HCT116 (cell line): ENCODE data around the gene PRMT7. TPM values are rescaled to one million over a fixed set of nuclear protein-coding genes. Genes with fewer than 3 reads are reported as not detected.

ENCODE experiments used
- ATAC-seq: fragments of 200-7000 bp; cut with Tn5 transposase; 2 replicates; pipeline ENCODE4 v1.9.1; 2020; ENCODE audit warnings: mild to moderate bottlenecking, moderate library complexity
- BruUV-seq: library from RNA; stranded (reverse); fragments of 400-500 nt; replicated peaks from 2 replicates; lab custom pipeline; 2021; lab: Mats Ljungman, UMichigan
- CTCF ChIA-PET: fragments of 300-600 bp; sonication (Branson Sonifier 250); formaldehyde crosslinking; loops from one replicate; lab custom pipeline; 2021; ENCODE audit warnings: antibody characterized with exemption; lab: Charles Lee
- POLR2A ChIA-PET: fragments of 300-600, 350-600 bp; sonication (Branson Sonifier 250); formaldehyde crosslinking; loops from one replicate; lab custom pipeline; 2021; ENCODE audit warnings: antibody characterized with exemption; lab: Charles Lee
- RAD21 ChIA-PET, 2 experiments: fragments of 300-600 bp; sonication (Branson Sonifier 250); formaldehyde crosslinking; loops; one replicate each; lab custom pipeline; 2023; ENCODE audit warnings: low total read pairs in 2 of 2; ENCODE audit not compliant: uncharacterized antibody in 2 of 2, unreplicated experiment in 2 of 2, low non-redundant PET in 1 of 2; lab: Charles Lee
- DNase-seq: peaks from one replicate; pipeline ENCODE4 v3.0.0-alpha.2; 2010; ENCODE audit warnings: low read depth, low spot score
- H2AFZ ChIP-seq: fragments of 200-600 bp; shearing (Covaris generic), sonication (generic); 2 replicates; pipeline ENCODE4 v1.6.1; 2017; ENCODE audit warnings: low read depth, mixed run types, mixed read lengths, antibody characterized with exemption, low read length; ENCODE audit not compliant: poor library complexity, severe bottlenecking
- H3K27ac ChIP-seq: 2 replicates; pipeline ENCODE4 v1.5.1; 2012; ENCODE audit warnings: low read depth, low read length
- H3K27me3 ChIP-seq: fragments of 200-600 bp; sonication (generic); 2 replicates; pipeline ENCODE4 v1.6.1; 2016; ENCODE audit warnings: mixed run types, low read length, mixed read lengths; ENCODE audit not compliant: insufficient read depth
- H3K36me3 ChIP-seq, 2 experiments: fragments of 200-500 bp in 1 of 2; fragments of 200-600 bp in 1 of 2; sonication (Bioruptor generic) in 1 of 2; sonication (generic) in 1 of 2; 2 replicates each; pipeline versions ENCODE4 v1.5.1 to v1.6.1; 2014 to 2016; ENCODE audit warnings: low read length in 2 of 2, inconsistent platforms in 1 of 2, mixed read lengths in 1 of 2, mixed run types in 1 of 2; ENCODE audit not compliant: insufficient read depth in 2 of 2, control insufficient read depth in 1 of 2
- H3K4me1 ChIP-seq, 2 experiments: fragments of 200-600 bp in 1 of 2; sonication (generic) in 1 of 2; 2 replicates each; pipeline versions ENCODE4 v1.5.1 to v1.6.1; 2012 to 2017; ENCODE audit warnings: low read length in 2 of 2, inconsistent platforms in 1 of 2, mild to moderate bottlenecking in 1 of 2, mixed read lengths in 1 of 2, mixed run types in 1 of 2, moderate library complexity in 1 of 2; ENCODE audit not compliant: insufficient read depth in 2 of 2, control insufficient read depth in 1 of 2
- H3K4me2 ChIP-seq: fragments of 200-600 bp; sonication (generic); 2 replicates; pipeline ENCODE4 v1.6.1; 2017; ENCODE audit warnings: mixed run types, low read length, mixed read lengths
- H3K4me3 ChIP-seq, 2 experiments: fragments of 200-600 bp in 1 of 2; sonication (generic) in 1 of 2; replicated peaks in 1 of 2; 2 replicates each; pipeline ENCODE4 v1.5.1; 2011 to 2016; ENCODE audit warnings: low read length in 2 of 2, control low read depth in 1 of 2, low read depth in 1 of 2, mild to moderate bottlenecking in 1 of 2, mixed read lengths in 1 of 2, mixed run types in 1 of 2
- H3K79me2 ChIP-seq: fragments of 200-600 bp; sonication (generic); 2 replicates; pipeline ENCODE4 v1.6.1; 2017; ENCODE audit warnings: mild to moderate bottlenecking, mixed run types, low read length, moderate library complexity, mixed read lengths; ENCODE audit not compliant: insufficient read depth
- H3K9ac ChIP-seq: fragments of 200-600 bp; sonication (generic); 2 replicates; pipeline ENCODE4 v1.6.1; 2016; ENCODE audit warnings: low read length, mixed read lengths
- H3K9me2 ChIP-seq: fragments of 200-600 bp; sonication (generic), shearing (Covaris generic); 2 replicates; pipeline ENCODE4 v1.6.1; 2017; ENCODE audit warnings: mixed run types, mild to moderate bottlenecking, moderate library complexity; ENCODE audit not compliant: insufficient read depth
- H3K9me3 ChIP-seq, 2 experiments: fragments of 200-500 bp in 1 of 2; fragments of 200-600 bp in 1 of 2; sonication (Bioruptor generic) in 1 of 2; sonication (generic) in 1 of 2; 2 replicates each; pipeline ENCODE4 v1.6.1; 2014 to 2017; ENCODE audit warnings: low read length in 2 of 2, mixed read lengths in 2 of 2, inconsistent platforms in 1 of 2, low read depth in 1 of 2, mild to moderate bottlenecking in 1 of 2, mixed run types in 1 of 2, moderate library complexity in 1 of 2; ENCODE audit not compliant: control insufficient read depth in 1 of 2, insufficient read depth in 1 of 2
- H4K20me1 ChIP-seq: fragments of 200-600 bp; sonication (generic), shearing (Covaris generic); 2 replicates; pipeline ENCODE4 v1.6.1; 2017; ENCODE audit warnings: mixed run types, mild to moderate bottlenecking, moderate library complexity; ENCODE audit not compliant: insufficient read depth
- CEBPB ChIP-seq: IDR thresholded peaks from 2 replicates; pipeline ENCODE4 v1.6.1; 2012; ENCODE audit warnings: low read depth
- EZH2 ChIP-seq: fragments of 200-600 bp; sonication (generic); IDR thresholded peaks from 2 replicates; pipeline ENCODE4 v1.6.1; 2017; ENCODE audit warnings: antibody characterized with exemption, mixed run types
- EZH2phosphoT487 ChIP-seq: fragments of 200-600 bp; IDR thresholded peaks from 2 replicates; pipeline ENCODE4 v1.6.1; 2018; ENCODE audit warnings: antibody characterized with exemption, borderline replicate concordance
- FOSL1 ChIP-seq: IDR thresholded peaks from 2 replicates; pipeline ENCODE4 v1.6.1; 2012; ENCODE audit warnings: low read depth
- POLR2A ChIP-seq: IDR thresholded peaks from 2 replicates; pipeline ENCODE4 v1.7.0; 2011; ENCODE audit warnings: borderline replicate concordance; ENCODE audit not compliant: insufficient read depth, insufficient read length; ENCODE audit errors: extremely low read depth
- SIN3A ChIP-seq: IDR thresholded peaks from 2 replicates; pipeline ENCODE4 v1.6.1; 2012; ENCODE audit warnings: low read depth
- SRF ChIP-seq: IDR thresholded peaks from 2 replicates; pipeline ENCODE4 v1.6.1; 2012; ENCODE audit warnings: low read depth
- TCF7L2 ChIP-seq: IDR thresholded peaks from 2 replicates; pipeline ENCODE4 v1.7.0; 2011; ENCODE audit warnings: borderline replicate concordance, inconsistent platforms; ENCODE audit not compliant: insufficient read depth, insufficient read length; ENCODE audit errors: extremely low read depth
- ZNF274 ChIP-seq: fragments of 200-500 bp; sonication (Bioruptor generic); IDR thresholded peaks from 2 replicates; pipeline ENCODE4 v1.6.1; 2014; ENCODE audit warnings: mild to moderate bottlenecking, low read depth, low read length, inconsistent platforms
- intact Hi-C: fragments of 100-400 bp; cut with micrococcal nuclease; formaldehyde crosslinking; loops from 2 replicates; pipeline ENCODE4 v1.10.0; 2022
- total RNA-seq: library from RNA; stranded (reverse); gene quantifications from one replicate; pipeline ENCODE4 v1.2.1, GENCODE V29; 2021; ENCODE audit not compliant: unreplicated experiment
- TF ChIP-seq, protein P1 (sequence below): IDR thresholded peaks from 2 replicates; pipeline ENCODE4 v1.6.1; 2012
- TF ChIP-seq, protein P2 (sequence below): IDR thresholded peaks from 2 replicates; pipeline ENCODE4 v1.6.1; 2012
- TF ChIP-seq, protein P3 (sequence below), 3 experiments: fragments of 200-600 bp in 1 of 3; sonication (generic) in 1 of 3; IDR thresholded peaks in 2 of 3; conservative IDR thresholded peaks in 1 of 3; 2 replicates each; pipeline ENCODE4 v1.5.1; 2012 to 2017; ENCODE audit warnings: low read depth in 2 of 3, low read length in 2 of 3, antibody characterized with exemption in 1 of 3, borderline replicate concordance in 1 of 3, control low read depth in 1 of 3, mild to moderate bottlenecking in 1 of 3, mixed read lengths in 1 of 3, mixed run types in 1 of 3, moderate library complexity in 1 of 3; ENCODE audit not compliant: insufficient read depth in 1 of 3
- TF ChIP-seq, protein P4 (sequence below): IDR thresholded peaks from 2 replicates; pipeline ENCODE4 v1.6.1; 2011; ENCODE audit warnings: mild to moderate bottlenecking, low read length, moderate library complexity; ENCODE audit not compliant: insufficient replicate concordance; ENCODE audit errors: extremely low read depth
- TF ChIP-seq, protein P5 (sequence below): IDR thresholded peaks from 2 replicates; pipeline ENCODE4 v1.6.1; 2012; ENCODE audit warnings: low read depth

The PRMT7 gene
- total RNA-seq, 1 experiment from 2014 or later: 34.4 TPM

DNA sequence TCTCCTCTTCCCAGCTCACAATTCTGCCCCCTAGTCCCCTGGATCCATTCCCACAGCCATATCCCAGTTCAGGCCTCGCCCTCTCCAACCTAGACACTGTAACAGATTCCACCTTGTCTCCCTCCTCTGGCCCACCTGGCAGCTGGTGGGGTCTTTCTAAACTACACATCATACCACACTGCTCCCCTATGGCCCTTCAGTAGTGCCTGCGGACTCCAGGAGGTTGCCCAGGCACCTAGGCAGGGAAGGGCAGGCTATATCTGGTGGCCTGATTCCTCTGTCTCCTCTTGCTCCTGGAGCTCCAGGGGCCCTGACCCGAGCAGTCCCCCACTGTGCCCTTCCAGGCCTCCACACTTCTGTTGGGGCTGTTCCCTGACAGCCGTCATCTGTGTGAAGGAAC is 73.0 kb downstream of the PRMT7 start (continued):
- TF ChIP-seq, protein P1, sequence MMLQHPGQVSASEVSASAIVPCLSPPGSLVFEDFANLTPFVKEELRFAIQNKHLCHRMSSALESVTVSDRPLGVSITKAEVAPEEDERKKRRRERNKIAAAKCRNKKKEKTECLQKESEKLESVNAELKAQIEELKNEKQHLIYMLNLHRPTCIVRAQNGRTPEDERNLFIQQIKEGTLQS: no peak
- TF ChIP-seq FOSL1 (no peak), POLR2A (no peak), SRF (no peak), EZH2 (no peak), ZNF274 (no peak)
- TF ChIP-seq, protein P2, sequence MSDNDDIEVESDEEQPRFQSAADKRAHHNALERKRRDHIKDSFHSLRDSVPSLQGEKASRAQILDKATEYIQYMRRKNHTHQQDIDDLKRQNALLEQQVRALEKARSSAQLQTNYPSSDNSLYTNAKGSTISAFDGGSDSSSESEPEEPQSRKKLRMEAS: no peak
- TF ChIP-seq, protein P3, sequence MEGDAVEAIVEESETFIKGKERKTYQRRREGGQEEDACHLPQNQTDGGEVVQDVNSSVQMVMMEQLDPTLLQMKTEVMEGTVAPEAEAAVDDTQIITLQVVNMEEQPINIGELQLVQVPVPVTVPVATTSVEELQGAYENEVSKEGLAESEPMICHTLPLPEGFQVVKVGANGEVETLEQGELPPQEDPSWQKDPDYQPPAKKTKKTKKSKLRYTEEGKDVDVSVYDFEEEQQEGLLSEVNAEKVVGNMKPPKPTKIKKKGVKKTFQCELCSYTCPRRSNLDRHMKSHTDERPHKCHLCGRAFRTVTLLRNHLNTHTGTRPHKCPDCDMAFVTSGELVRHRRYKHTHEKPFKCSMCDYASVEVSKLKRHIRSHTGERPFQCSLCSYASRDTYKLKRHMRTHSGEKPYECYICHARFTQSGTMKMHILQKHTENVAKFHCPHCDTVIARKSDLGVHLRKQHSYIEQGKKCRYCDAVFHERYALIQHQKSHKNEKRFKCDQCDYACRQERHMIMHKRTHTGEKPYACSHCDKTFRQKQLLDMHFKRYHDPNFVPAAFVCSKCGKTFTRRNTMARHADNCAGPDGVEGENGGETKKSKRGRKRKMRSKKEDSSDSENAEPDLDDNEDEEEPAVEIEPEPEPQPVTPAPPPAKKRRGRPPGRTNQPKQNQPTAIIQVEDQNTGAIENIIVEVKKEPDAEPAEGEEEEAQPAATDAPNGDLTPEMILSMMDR (IDR thresholded peaks at IDR 0.05 in 2 of 3, conservative IDR thresholded peaks at IDR 0.05 in 1 of 3; ENCODE audit: borderline replicate concordance in 1 of 3, insufficient read depth in 1 of 3, low read depth in 2 of 3, low read length in 2 of 3): no peak
- TF ChIP-seq, all 23 proteins: peak for 0

DNA sequence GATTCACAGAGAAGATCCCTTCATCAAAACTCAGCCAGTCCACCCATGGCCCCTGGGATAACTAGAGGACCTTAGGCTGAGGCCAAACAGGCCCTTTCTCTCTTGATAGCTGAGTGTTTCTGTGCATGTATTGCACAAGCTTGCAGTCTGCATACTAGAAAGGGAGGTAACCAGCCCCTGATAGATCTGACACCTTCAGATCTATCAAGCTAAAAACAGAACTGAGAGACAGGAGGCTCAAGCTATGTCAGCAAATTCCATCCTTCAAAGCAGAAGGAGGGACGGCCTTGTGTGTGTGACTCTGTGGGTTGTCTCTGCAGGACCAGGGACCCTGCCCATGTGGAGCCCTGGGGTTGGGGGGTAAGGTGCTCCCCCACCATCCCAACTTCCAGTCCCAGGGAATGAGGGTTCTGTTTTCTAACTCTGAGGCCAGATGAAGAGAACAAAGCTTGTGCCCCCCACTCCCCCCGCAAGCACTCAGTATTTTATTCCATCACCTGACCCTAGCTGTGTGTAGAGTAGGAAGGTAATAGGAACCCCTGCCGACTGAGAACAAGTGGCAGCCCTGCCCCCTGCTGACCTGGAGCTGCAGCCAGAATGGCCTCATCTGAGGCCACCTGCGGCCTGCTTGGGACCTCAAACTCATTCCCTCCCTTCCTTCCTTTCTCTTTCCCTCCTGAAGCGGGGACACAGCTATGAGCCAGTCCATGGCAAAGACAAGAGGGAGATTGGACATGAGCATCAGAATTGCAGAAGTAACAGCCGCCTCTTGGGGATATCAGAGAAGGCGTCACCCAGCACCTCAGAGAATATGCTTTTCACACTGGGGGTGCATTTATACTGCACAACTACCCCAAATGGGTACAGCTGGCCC is 73.7 kb downstream of the PRMT7 start:
- Histone ChIP-seq H3K79me2 (no peaks in the 10 kb centered on the region), H3K9me2 (no peaks in the 10 kb centered on the region), H3K27me3 (no peaks in the 10 kb centered on the region), H2AFZ (no peak overlapping the region), H3K27ac (no peak overlapping the region), H3K4me2 (no peak overlapping the region), H3K9me3 (no peaks in the 10 kb centered on the region), H3K36me3 (no peaks in the 10 kb centered on the region), H3K4me3 (no peak overlapping the region), H3K4me1 (peaks cover 0 to 15% of the 10 kb centered on the region in 2 experiments; a peak in 1 of 4 replicates), H3K9ac (no peak overlapping the region), H4K20me1 (no peaks in the 10 kb centered on the region)
- DNase-seq (no peak), ATAC-seq (no peak)
- intact Hi-C loops: no loop called here
- ChIA-PET CTCF (interaction anchor here (0.8 kb wide), 1 partner anchor 12 kb away, joined by 3 read pairs; no protein-coding TSS in a partner anchor), POLR2A (no interaction called here), RAD21 (no interaction called here)
- no TSS peak for BruUV-seq
- TF ChIP-seq, protein P4, sequence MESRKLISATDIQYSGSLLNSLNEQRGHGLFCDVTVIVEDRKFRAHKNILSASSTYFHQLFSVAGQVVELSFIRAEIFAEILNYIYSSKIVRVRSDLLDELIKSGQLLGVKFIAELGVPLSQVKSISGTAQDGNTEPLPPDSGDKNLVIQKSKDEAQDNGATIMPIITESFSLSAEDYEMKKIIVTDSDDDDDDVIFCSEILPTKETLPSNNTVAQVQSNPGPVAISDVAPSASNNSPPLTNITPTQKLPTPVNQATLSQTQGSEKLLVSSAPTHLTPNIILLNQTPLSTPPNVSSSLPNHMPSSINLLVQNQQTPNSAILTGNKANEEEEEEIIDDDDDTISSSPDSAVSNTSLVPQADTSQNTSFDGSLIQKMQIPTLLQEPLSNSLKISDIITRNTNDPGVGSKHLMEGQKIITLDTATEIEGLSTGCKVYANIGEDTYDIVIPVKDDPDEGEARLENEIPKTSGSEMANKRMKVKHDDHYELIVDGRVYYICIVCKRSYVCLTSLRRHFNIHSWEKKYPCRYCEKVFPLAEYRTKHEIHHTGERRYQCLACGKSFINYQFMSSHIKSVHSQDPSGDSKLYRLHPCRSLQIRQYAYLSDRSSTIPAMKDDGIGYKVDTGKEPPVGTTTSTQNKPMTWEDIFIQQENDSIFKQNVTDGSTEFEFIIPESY: no peak
- TF ChIP-seq SIN3A (no peak), TCF7L2 (no peak), EZH2 (no peak), EZH2phosphoT487 (no peak), CEBPB (no peak)
- TF ChIP-seq, protein P5, sequence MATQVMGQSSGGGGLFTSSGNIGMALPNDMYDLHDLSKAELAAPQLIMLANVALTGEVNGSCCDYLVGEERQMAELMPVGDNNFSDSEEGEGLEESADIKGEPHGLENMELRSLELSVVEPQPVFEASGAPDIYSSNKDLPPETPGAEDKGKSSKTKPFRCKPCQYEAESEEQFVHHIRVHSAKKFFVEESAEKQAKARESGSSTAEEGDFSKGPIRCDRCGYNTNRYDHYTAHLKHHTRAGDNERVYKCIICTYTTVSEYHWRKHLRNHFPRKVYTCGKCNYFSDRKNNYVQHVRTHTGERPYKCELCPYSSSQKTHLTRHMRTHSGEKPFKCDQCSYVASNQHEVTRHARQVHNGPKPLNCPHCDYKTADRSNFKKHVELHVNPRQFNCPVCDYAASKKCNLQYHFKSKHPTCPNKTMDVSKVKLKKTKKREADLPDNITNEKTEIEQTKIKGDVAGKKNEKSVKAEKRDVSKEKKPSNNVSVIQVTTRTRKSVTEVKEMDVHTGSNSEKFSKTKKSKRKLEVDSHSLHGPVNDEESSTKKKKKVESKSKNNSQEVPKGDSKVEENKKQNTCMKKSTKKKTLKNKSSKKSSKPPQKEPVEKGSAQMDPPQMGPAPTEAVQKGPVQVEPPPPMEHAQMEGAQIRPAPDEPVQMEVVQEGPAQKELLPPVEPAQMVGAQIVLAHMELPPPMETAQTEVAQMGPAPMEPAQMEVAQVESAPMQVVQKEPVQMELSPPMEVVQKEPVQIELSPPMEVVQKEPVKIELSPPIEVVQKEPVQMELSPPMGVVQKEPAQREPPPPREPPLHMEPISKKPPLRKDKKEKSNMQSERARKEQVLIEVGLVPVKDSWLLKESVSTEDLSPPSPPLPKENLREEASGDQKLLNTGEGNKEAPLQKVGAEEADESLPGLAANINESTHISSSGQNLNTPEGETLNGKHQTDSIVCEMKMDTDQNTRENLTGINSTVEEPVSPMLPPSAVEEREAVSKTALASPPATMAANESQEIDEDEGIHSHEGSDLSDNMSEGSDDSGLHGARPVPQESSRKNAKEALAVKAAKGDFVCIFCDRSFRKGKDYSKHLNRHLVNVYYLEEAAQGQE: no peak
- TF ChIP-seq, protein P2: no peak
